IPS-11a (cell line): Measurements from ENCODE around the gene ACBD3.

Experiments
- H3K4me3 ChIP-seq: one replicate; pipeline ENCODE4 v1.5.1; 2013; ENCODE audit warnings: low read depth, low read length, control low read depth

Gene ACBD3

GRCh38 chr1:226202246-226202645 is 15.7 kb upstream of the ACBD3 start:
- no peak overlapping the region for H3K4me3 ChIP-seq

DNA sequence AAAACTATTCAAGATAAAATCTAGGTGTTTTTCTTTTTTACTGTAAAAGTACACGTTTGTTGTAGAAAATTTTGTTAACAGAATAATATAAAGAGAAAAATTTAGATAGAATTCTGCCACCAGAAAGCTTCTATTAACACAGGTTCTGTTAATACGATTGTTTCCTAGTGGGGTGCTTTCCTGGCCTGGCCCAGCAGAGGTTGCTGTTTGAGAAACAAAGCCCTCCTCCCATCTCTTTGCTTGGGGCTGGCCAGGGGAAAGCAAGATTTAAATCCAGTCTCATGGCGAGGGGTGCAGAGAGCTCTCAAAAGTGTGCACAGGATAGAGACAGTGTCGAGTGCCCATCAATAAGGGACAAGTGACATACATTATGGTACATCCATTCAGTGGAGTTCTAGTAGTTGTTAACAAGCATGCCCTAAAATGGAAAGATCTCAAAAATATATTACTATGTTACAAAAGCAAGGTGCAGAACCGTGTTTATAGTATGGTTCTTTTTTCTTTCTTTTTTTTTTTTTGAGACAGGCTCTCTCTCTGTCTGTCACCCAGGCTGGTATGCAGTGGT is 14.6 kb upstream of the ACBD3 start:
- H3K4me3 ChIP-seq, result no peak overlapping the region

- no peak overlapping the region for H3K4me3 ChIP-seq
These were observed 13.4 kb upstream of the ACBD3 start for GRCh38 chr1:226199971-226200370.

DNA sequence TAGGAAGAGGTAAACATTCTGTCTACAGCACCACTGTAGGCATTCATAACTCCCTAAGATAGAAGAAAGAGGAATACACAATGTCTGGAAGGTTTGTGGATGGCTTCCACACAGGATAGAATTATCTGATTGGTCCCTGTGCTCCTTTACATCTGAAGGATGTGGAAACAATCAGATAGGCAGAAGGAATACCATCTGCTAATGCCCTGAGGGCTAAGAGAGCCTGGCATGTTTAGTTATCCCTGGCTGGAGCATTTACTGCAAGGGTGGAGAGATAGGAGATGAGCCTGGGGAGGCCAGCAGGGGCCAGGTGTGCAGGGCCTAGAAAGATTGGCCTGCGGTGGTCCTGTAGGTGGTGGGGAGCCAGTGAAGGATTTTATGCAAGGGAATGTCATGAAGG is 8.6 kb upstream of the ACBD3 start:
- H3K4me3 ChIP-seq, result no peak overlapping the region

GRCh38 chr1:226187380-226187779 is 839 bp upstream of the ACBD3 start:
- peak overlapping the region; percentile 81 for H3K4me3 ChIP-seq

GRCh38 chr1:226187019-226187322 is 430 bp upstream of the ACBD3 start:
- H3K4me3 ChIP-seq, result peak overlapping the region; percentile 81

GRCh38 chr1:226185141-226186036 is 1.2 kb downstream of the ACBD3 start:
- peak overlapping the region; percentile 81 for H3K4me3 ChIP-seq

- no peak overlapping the region for H3K4me3 ChIP-seq
These were observed 4.4 kb downstream of the ACBD3 start for GRCh38 chr1:226181996-226182714.

DNA sequence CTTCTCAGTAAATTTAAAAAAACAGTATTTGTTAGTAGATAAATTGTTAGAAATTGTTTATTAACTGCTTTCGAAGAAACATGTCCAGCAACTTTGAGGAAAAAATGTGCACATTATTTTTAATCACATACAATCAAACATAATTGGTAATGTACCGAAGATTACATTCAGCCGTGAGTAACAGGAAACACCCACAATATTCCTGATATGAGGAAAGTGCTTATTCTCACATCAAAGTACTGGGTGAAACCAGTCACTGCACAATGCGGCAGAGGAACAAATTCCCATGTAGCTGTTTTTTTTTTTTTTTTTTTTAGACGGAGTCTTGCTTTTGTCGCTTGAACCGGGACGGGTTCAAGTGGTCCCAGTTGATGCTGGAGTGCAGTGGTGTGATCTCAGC is 9.7 kb downstream of the ACBD3 start:
- no peak overlapping the region for H3K4me3 ChIP-seq

DNA sequence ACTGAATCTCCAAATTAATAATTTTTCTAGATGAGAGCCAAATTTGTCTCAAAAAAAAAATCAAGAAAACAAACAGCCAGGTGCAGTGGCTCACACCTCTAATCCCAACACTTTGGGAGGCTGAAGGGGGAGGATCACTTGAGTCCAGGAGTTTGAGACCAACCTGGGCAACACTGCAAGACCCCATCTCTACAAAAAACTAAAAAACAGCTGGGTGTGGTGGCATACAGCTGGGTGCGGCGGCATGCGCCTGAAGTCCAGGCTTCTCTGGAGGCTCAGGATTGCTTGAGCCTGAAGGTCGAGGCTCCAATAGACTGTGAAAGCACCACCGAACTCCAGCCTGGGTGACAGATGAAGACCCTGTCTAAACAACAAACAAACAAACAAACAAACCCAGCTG is 14.0 kb downstream of the ACBD3 start:
- no peak overlapping the region for H3K4me3 ChIP-seq

- no peak overlapping the region for H3K4me3 ChIP-seq
These were observed 20.2 kb downstream of the ACBD3 start for GRCh38 chr1:226166341-226166740.

GRCh38 chr1:226164154-226164553 is 22.4 kb downstream of the ACBD3 start:
- no peak overlapping the region for H3K4me3 ChIP-seq

- H3K4me3 ChIP-seq, result no peak overlapping the region
These were observed 23.6 kb downstream of the ACBD3 start for GRCh38 chr1:226162898-226163297.

- H3K4me3 ChIP-seq, result no peak overlapping the region
These were observed 27.6 kb downstream of the ACBD3 start for GRCh38 chr1:226158983-226159382.

GRCh38 chr1:226158457-226158856 is 28.1 kb downstream of the ACBD3 start:
- no peak overlapping the region for H3K4me3 ChIP-seq

- H3K4me3 ChIP-seq, result no peak overlapping the region
These were observed 28.7 kb downstream of the ACBD3 start for GRCh38 chr1:226157761-226158316.

DNA sequence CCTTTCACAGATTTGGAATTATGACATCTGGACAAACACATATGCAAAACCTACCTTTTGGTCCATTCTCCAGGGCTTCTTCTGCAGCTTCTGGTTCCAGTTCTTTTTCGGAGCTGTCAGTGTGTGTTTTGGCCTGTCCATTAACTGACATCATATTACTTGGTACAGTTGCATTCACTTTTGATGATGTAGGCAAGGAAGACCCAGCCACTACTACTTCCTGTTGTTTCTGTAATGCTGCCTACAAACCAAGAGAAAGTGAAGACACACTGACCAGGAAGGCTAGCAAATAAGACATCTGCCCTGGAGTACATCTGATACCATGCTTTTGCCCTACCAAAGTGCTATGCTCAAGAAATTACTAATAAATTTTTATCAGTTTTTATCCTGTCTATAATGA is 31.9 kb downstream of the ACBD3 start:
- H3K4me3 ChIP-seq, result no peak overlapping the region

DNA sequence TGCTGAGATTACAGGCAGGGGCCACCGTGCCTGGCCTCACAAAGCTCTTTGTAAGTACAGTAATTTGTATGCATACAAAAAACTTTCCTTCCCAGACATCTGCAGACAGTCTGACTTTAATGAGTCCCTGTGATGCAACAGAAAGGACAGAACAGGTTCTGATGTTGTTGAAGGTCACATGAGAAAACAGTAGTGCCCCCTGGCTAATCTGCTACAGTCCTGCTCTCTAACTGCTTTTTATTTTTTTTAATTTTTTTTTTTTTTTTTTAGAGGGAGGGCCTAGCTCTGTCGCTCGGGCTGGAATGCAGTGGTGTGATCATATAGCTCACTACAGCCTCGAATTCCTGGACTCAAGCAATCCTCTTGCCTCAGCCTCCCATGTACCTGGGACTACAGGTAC is 36.7 kb downstream of the ACBD3 start:
- no peak overlapping the region for H3K4me3 ChIP-seq

DNA sequence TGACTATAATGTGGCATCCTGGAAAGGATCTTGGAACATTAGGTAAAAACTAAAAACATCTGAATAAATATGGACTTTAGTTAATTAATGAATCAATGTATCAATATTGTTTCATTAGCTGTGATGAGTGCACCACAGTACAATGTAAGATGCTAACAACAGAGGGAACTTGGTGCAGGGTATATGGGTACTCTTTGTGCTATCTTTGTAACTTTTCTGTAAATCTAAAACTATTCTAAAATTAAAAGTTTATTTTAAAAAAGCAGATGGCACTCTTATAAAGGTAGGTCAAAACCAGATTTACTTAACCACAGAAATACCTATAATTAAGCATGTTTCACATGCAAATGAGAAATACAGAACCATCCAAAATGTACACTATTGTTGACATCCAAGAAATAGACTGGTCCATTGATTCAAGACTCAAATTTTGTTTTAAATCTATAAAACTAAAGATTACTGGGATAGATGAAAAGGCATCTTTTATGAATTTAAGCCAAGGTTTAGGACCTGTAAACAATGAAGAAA is 38.4 kb downstream of the ACBD3 start:
- H3K4me3 ChIP-seq, result no peak overlapping the region

DNA sequence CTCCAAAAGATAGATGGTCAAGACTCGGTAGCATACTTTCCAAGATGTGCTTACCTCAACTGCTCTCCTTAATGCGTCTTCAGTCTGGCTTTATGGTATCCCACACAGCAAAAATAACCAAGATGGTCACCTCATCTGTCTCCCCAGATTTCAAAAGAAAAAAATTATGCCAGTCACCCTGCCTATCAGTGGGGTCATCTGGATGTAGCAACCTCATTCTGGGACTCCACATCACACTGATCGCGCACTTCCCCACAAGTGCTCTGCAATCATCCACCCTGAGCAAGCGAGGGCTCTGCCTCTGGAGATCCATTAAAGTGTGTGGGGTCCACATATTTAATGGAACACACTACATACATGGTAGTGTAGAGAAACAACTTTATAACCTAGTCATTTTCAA is 42.5 kb downstream of the ACBD3 start:
- no peak overlapping the region for H3K4me3 ChIP-seq

GRCh38 chr1:226135709-226136108 is 50.8 kb downstream of the ACBD3 start:
- H3K4me3 ChIP-seq, result no peak overlapping the region
